ENCODE measurements around the gene AFMID.

The AFMID gene

GRCh38 chr17:78205124-78205775, 18.1 kb downstream of the AFMID start:
- H3K4me3 ChIP-seq (ENCODE audit: low read length): no peak overlapping the region
- TF ChIP-seq CTCF (conservative IDR thresholded peaks at IDR 0.05; ENCODE audit: low read length): no peak
- no peak for DNase-seq (ENCODE audit: low read depth)

GRCh38 chr17:78206298-78206697, 19.1 kb downstream of the AFMID start:
- no peak for DNase-seq (ENCODE audit: low read depth)
- TF ChIP-seq CTCF (conservative IDR thresholded peaks at IDR 0.05; ENCODE audit: low read length): no peak
- H3K4me3 ChIP-seq (ENCODE audit: low read length): no peak overlapping the region

- H3K4me3 ChIP-seq (ENCODE audit: low read length): no peak overlapping the region
- no peak for TF ChIP-seq CTCF (conservative IDR thresholded peaks at IDR 0.05; ENCODE audit: low read length)
- no peak for DNase-seq (ENCODE audit: low read depth)
Observed at GRCh38 chr17:78208486-78208885, 21.3 kb downstream of the AFMID start.

GRCh38 chr17:78210111-78210510, 22.9 kb downstream of the AFMID start:
- DNase-seq (ENCODE audit: low read depth): no peak
- H3K4me3 ChIP-seq (ENCODE audit: low read length): no peak overlapping the region
- no peak for TF ChIP-seq CTCF (conservative IDR thresholded peaks at IDR 0.05; ENCODE audit: low read length)

- TF ChIP-seq CTCF (conservative IDR thresholded peaks at IDR 0.05; ENCODE audit: low read length): no peak
- H3K4me3 ChIP-seq (ENCODE audit: low read length): no peak overlapping the region
- no peak for DNase-seq (ENCODE audit: low read depth)
Observed at GRCh38 chr17:78211032-78211431, 23.9 kb downstream of the AFMID start.

GRCh38 chr17:78214016-78214705, 27.0 kb downstream of the AFMID start, which contains the start of gene BIRC5:
Gene BIRC5, plus strand, starts transcription at chr17:78214253. Its CDS starts 64 bp downstream, at chr17:78214317.
- DNase-seq (ENCODE audit: low read depth): peak; percentile 80
- TF ChIP-seq CTCF (conservative IDR thresholded peaks at IDR 0.05; ENCODE audit: low read length): no peak
- peak within 1 kb of the TSS; percentile 75 for H3K4me3 ChIP-seq (ENCODE audit: low read length)

GRCh38 chr17:78214706-78215061, 27.5 kb downstream of the AFMID start:
- peak overlapping the region; percentile 75 for H3K4me3 ChIP-seq (ENCODE audit: low read length)
- DNase-seq (ENCODE audit: low read depth): no peak
- TF ChIP-seq CTCF (conservative IDR thresholded peaks at IDR 0.05; ENCODE audit: low read length): no peak
